SHP77 treated with DMSO at 0.1 percent for 48 hours (cell line): ENCODE data around the gene HELZ.
"Not testable (repeated sequence)": the region's sequence is repeated elsewhere in the genome, so short reads cannot be mapped to it uniquely, and the experiment has no call there.

Experiments used
- DNase-seq: peaks from one replicate; lab custom pipeline; 2025; lab: John Stamatoyannopoulos, UW

HELZ gene

DNA sequence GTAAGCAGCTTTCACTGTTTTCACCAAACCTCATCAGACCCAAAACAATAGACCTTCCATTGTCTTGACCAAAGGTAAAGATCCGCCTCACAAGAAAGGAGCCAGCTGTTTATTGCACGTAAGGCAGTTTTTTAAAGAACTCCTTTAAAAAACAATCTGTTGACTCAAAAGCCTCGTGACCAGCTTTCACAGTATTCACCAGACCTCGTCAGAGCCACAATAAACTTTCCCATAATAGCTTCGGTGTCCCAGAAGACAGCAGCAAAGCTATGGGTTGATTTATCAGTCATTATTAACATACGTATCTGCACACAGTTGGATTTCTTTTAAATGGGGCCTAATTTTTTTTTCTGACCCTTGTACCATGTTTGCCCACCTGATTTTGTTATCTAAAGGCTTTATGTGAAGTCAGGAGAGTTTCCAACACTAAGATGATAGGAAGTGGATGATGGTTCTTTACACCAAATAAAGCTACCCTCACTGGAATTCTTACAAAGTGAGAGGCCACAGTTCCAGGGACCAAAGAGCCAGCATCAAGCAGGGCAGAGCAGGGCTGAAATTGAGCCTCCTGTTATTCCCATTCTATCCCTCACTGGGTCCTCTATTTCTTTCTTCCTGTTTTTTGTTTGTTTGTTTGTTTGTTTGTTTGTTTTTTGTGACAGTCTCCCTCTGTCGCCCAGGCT, 17.6 kb upstream of the HELZ start:
- DNase-seq = no peak

DNA sequence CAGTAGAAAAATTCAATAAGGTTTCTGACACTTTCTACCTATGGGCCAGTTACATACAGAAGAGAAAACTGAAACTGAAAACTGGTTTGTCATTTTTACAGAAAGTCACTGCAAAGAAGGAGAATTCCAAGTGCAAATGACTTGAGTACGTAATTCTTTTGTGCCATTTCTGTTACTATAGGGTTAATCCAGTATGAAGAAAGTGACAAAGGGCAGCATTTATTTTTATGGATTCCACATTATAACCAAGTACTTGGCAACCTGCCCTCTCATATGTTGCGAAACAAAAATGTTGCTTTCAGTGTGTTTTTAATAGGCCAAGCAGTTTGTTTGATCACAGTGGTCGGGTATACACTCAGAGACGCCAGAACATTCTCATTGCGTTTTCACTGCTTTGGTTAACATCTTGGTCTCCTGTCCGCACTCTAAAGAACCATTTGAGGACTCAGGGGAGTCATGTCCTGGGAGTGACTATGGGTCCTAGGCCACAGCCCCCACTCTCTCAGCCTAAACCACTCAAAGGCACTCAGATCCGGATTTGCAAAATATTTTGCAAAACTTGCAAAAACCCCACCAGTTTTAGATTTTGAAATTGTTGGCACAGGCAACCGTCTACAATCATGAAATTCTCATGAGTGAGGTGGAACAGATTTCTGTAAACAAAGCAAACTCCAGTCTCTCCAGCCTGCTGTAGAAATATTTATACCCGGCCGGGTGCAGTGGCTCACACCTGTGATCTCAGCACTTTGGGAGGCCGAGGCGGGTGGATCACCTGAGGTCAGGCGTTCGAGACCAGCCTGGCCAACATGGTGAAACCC, 15.4 kb upstream of the HELZ start:
- no peak for DNase-seq

DNA sequence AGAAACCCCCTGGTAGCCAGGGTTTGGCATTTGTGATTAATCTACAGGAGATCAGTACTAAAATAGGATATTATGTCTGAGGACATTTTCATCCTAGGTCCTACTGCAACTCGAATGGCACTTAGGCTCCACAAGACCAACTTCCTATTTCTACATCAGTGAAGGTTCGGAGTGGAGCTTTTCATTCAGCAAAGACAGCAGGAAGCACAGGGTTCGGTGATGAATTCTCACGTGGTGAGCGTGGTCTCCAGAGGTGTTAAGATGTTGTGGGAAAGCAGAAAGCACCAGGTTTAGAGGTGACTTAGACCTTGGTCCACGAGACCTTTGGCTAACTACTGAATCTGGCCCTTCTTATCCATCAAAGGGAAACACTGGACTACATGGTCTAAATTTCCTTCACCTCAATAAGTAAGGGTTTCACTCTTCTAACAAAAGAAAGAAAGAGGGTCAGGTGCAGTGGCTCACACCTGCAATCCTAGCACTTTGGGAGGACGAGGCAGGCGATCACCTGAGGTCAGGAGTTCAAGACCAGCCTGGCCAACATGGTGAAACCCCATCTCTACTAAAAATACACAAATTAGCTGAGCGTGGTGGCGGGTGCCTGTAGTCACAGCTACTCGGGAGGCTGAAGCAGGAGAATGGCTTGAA, 13.9 kb upstream of the HELZ start:
- DNase-seq = no peak

DNA sequence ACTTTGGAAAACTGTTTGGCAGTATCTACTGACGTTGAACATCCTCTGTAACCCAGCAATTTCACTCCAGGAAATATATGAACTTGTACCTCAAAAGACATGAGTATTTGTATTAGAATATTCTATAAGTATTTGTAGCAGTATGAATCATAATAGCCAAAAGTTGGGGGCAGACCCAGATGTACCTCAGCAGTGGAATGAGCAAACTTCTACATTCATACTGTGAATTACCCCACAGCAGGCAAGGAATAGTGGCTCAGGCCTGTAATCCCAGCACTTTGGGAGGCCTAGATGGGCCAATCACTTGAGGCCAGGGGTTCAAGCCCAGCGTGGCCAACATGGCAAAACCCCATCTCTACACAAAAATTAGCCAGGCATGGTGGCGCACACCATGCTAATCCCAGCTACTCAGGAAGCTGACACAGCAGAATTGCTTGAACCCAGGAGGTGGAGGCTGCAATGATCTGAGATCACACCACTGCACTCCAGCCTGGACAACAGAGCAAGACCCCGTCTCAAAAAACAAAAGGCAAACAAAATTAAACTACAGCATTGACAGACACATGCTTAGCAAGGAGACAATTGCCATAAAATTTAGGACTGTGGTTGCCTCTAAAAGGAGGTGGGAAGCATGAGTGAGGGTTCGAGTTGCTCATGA, 11.2 kb upstream of the HELZ start:
- DNase-seq = no peak

DNA sequence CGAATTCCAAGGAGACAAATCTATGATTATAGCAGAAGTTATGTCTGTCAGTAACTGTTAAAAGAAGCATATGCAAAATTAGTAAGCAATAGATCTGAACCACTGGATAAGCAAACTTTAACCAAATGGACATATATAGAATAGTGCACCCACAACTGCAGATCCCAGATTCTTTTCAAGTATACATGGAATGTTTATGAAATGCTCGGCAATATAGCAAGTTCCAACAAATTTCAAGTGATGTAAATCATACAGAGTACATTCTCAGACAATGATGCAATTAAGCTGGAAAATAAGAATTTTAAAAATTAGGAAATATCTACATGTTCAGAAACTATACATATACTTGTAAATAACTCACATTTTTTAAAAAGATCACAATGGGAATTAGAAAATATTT, 8.4 kb upstream of the HELZ start:
- no peak for DNase-seq

DNA sequence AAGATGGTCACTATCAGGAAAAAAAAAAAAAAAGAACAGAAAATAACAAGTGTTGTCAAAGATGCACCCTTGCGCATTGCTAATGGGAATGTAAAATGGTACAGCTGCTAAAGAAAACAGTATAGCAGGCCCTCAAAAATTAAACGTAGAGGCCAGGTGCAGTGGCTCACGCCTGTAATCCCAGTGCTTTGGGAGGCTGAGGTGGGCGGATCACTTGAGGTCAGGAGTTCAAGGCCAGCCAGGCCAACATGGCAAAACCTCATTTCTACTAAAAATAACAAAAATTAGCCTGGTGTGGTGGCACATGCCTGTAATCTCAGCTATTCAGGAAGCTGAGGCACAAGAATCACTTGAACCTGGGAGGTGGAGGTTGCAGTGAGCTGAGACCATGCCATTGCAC, 6.6 kb upstream of the HELZ start:
- not testable (repeated sequence) for DNase-seq

DNA sequence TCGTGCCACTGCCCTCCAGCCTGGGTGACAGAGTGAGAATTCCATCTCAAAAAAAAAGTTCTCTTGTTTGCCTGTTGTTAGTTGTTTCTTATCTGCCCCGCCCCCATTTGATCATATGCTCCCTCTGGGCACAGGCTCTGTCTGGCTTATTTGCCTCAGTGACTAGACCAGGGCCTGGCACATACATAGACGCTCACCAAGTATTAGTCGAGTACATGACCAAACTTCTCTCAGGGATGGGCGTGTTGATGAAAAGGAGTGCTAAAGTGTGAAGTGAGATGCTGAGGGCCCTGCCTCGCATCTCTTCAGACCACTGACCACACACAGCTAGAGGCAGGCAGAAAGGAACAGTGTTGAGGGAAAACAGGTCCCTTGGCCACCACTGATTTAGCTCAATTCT, 3.3 kb upstream of the HELZ start:
- no peak for DNase-seq

DNA sequence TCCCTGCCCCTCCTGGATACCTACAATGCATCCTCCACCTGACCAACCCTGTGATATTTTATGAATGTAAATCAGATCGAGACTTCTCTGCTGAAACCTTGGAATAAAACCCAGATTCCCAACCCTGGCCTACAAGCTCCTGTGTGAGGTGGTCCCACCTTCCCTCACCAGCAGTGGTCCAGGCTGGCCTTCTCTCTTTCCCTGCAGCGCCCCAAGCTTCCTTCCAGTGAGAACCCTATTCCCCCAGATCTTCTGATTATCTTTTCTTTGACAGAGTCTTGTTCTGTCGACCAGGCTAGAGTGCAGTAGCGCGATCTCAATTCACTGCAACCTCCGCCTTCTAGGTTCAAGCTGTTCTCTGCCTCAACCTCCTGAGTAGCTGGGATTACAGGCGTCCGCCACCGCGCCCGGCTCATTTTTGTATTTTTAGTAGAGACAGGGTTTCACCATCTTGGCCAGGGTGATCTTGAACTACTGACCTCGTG, 2.5 kb upstream of the HELZ start:
- DNase-seq = no peak

DNA sequence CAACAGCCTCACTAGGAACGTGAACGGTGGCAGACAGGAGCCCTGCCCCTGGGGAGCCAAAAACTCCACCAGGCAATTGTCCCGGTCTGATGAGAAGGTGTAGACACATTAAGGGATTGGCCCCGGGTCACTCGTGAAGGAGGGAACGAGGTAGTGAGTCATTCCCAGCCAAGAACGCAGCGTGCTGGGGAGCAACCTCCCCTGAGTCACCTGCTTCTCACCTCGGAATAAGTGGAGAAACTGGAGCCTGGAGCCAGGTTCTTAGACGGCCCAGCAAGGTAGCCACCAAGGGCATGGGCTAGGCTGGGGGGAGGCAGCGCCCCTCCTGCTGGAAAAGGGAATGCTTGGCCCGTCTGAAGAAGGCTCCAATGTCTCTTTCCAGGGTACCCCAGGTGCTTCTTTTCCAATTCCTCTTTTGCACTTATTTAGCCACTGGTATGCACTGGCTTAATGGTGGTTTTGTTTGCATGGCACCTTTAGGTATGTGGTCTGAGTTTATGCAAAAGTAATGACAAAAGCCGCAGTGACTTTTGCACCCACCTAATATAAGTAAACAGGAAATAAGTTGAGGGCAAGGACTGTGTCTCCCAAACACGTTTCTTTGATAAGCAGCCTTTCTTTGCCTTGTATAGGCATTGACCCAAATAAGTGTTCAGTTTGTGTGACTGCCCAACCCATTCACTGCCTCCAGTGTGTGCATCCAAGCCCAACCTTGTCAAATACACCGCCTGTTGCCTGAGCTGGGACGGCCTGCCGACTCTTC, 1.8 kb upstream of the HELZ start:
- no peak for DNase-seq

DNA sequence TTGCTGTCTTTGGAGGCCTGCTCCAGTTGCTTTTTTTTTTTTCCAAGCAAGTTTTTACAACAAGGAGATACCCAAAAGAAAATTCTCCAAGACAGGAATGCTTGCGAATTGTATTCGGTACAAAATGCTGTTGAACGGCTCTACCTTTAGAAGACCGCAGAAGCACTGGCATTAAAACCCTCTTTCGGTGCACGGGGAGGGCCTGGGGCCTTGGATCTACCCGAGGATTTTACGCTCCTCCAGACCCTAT, 1.3 kb upstream of the HELZ start:
- no peak for DNase-seq

DNA sequence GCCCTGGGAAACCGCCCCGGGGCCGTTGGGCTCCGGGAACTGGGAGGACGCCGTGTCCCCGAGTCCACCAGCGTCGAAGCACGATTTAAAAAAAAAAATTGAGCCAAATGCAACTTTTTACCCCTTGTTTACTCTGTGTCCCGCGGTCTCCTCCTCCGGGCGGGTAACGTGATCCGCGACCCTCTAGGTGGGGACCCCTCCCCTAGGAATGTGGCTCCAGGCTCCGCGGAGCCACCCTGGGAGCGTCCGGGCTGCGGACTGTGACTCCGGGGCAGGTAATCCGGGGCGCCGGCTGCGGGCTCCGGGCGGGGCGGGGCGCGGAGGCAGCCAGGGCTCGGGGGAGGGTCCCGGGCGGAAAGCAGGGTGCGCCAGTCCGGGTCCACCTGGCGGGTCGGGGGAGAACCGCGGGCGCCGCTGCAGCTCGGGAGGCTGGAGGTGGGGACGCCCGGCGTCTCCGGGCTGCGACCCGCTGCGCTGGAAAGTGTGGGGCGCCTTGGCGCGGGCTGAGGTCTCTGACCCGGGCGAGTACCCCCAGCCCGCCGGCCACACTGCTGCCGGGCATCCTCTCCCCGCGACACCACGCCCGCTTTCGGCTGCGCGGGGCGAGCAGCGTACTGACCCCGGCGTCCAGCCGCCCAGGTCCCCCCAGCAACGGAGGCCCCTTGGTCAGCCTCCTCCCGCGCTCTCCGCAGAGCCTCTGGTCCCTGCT, 852 bp upstream of the HELZ start:
- no peak for DNase-seq

DNA sequence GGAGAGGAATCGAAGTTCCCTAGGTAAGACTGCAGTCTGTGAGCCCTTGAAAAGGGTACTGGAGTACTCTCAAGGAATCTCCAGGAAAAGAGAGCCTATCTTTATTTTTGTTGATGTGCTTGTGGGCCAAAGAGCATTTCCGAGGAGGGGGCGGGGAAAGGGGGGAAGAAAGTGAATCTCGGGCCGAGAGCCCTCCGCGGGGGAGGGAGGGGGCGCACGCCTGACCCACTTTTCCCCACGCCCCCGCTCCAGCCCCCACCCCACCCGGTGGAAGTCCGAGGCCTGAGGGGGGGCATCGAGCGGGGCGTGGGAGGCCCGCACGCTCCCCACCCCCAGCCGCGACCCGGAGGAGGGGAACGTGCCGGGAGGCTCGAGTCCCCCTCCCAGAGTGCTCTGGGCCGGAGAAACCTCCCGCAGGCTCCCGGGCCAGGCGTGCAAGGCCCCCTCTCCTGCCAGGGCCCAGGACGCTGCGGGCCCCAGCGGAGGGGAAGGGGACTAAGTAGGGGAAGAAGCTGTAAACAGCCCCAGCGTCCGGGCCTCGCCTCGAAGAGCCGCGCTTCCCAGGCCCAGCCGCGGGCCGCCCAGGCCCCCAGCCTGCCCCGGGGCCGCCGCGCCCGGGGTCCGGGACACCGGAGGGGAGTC, 444 bp downstream of the HELZ start:
- DNase-seq = no peak

DNA sequence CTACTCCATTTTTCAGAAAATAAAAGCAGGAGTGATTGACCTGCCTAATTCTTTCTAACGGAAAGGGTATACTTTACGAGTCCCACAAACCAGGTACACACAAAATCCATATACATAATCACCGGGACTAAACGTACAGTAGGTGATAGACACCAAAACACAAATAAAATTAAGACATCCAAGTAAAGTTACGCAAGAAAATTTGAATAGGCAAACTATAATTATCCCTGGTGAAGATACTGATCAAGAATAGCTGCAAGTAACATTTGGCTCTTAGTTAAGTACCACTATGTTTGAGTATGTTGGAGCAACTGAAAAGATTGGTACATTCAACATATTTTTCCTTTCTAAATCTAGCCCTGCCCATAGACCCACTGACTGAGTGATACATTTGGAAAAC, 1.7 kb downstream of the HELZ start:
- DNase-seq = no peak

DNA sequence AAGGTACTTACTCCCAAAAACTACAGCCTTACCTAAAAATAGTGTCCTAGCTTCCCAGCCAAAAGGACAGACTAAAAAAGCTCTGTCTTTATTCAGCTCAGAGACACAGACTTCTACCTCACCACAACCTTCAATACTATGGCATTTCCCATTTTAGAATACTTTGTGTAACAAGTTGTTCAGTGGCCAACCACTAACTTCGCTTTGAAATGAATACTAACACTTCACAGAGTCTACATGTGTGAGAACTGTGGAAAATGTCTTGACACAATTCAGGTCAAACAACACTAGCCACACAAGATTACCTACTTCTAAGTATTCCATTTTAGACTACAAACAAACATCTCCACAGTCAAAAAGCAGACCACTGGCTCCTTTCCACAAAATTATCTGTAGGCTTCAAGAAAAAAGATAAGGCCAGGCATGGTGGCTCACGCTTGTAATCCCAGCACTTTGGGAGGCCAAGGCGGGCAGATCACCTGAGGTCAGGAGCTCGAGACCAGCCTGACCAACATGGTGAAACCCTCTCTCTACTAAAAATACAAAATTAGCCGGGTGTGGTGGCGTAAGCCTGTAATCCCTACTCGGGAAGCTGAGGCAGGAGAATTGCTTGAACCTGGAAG, 3.2 kb downstream of the HELZ start:
- no peak for DNase-seq

DNA sequence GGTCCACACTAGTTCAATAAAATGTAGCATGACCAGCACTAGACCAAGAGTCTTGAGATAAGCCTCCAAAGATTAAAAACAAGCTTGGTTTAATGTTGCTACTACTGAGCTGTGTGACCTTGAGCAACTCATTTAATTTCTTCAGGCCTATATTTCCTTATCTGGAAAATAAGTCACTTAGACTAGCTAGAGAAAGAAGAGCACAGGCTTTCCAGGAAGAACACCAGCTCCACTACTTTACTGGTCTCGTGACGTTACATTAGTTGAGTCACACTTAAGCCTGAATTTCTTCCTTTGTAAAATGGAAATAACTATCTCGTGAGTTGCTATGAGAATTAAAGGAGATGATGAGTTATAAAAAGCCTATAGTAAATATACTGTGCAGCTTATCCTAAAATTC, 5.4 kb downstream of the HELZ start:
- DNase-seq = no peak

DNA sequence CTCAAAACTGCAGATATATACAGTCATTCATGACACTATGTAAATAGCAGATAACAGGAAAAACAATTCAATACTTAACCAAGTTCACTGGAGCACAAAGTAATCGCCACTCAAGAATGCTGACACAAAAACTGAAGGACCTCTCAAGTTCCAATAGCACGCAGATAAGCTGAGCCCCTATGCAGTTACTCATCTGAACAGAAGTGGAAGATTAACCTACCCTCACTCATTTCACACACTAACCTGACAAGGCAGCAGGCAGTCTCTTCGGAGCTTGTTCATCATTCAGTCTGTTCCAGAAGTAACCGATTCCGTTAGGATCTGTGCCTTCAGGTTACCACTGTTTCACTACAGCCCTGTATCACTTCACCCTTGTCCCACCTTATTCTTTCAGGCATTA, 6.0 kb downstream of the HELZ start:
- no peak for DNase-seq

DNA sequence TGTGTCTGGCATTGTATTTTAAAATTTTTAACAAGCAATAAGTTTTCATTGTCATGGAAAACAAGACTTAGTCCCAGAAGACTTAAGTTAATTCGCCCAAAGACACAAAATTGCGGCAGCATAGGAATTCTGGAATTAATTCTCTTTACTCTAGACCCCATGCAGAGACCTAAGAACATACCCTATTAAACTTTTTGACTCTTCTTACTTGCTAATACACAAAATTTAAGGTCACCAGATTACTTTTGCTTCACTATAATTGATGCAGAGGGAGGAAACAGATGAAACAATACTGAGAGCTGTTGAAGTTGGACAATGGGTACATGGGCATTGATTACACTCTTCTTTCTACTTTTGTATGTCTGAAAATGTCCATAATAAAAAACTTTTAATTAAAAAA, 12.6 kb downstream of the HELZ start:
- DNase-seq = no peak

DNA sequence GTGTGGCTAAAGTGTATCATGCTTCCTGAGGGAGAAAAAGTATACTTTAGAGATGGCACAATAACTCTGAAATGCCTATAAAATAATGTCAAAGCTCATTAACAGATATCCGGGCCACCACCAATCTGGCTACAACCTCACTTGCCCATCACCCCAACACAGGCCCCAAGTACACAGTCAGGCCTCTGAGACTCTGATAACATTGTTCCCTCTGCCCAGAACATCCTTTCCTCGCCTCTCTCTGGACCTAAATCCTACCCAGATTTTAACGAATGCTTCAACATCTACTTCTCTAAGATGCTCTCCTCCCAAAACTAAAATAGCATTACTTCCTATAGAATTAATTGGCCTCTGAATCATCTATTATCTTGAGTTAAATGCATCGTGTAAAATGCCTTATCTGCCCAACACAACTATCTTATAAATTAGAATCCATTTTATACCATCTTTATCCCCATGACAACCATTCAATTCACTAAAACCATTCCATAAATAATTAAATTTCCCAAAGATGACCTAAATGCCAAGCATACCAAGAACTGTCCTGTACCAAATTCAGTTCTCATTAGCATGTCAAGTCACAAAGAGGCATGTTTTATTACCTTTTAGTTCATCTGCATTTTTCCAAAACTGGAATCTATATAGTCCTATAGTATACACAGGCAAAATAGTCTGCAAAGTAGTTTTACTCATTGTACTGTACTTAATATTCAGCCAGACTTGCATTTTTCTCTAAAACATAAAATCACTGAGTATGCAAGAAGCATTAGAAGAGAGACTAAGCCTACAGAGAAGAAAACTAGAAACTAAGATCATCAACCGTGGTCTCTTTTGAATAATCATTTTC, 15.7 kb downstream of the HELZ start:
- DNase-seq = no peak

DNA sequence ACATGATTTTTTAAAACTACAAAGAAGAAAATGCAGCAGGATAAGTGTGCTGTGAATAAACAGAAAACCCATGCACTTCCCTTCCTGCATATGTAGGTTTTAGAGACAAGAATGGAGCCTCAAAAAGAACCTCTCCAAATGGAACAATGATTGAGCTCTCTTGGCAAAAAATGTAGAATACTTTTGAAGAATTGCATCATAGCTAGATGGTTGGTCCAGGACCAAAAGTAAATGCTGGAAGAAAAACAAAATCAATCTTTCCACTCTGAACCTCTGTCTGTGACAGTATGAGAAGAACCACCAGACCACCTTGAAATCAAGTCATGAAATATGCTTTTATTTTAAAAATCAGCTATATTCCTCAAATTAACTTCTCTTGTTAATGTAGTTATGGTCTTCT, 17.5 kb downstream of the HELZ start:
- no peak for DNase-seq

DNA sequence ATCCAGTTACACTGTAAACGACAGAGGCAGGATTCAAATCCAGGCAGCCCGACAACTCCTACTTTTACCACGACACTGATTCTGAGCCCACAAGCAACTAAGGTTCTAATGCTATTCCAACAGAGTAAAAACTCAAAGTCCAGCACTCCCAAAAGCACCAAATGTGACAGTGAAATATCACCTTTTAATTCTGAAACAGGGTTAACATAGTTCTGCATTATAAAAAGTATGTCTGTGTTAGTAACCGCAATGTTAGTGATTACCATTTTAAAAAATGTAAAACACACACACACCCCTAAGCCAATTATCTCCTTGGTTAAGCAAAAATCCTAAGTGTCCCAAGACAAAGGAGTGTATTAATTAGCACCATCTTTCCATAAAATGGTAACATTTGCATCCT, 19.7 kb downstream of the HELZ start:
- DNase-seq = no peak
